Liver (tissue), 3 donors: Measurements from ENCODE around the gene DCTPP1.

Experiments used
- CTCF ChIP-seq: fragments of 150-350 bp; IDR thresholded peaks from 2 replicates; pipeline ENCODE4 v1.5.1; 2017; ENCODE audit warnings: improper control_type of control experiment, low read depth, low read length; ENCODE audit not compliant: missing input control
- FOXA1 ChIP-seq: IDR thresholded peaks from 2 replicates; pipeline ENCODE4 v1.6.1; 2016; ENCODE audit warnings: antibody characterized with exemption
- GABPA ChIP-seq, 2 donors: IDR thresholded peaks in 1 of 2; conservative IDR thresholded peaks in 1 of 2; 2 replicates each; pipeline ENCODE4 v1.6.1; 2016; ENCODE audit warnings: antibody characterized with exemption in 2 of 2, mild to moderate bottlenecking in 1 of 2, moderate library complexity in 1 of 2
- HNF4G ChIP-seq: IDR thresholded peaks from 2 replicates; pipeline ENCODE4 v1.6.1; 2016; ENCODE audit warnings: antibody characterized with exemption
- JUND ChIP-seq, 2 donors: IDR thresholded peaks; 2 replicates each; pipeline ENCODE4 v1.6.1; 2016; ENCODE audit warnings: antibody characterized with exemption in 2 of 2
- MAX ChIP-seq: IDR thresholded peaks from 2 replicates; pipeline ENCODE4 v1.6.1; 2016; ENCODE audit warnings: antibody characterized with exemption
- RAD21 ChIP-seq, 2 donors: IDR thresholded peaks; 2 replicates each; pipeline ENCODE4 v1.6.1; 2016; ENCODE audit warnings: antibody characterized with exemption in 2 of 2, mild to moderate bottlenecking in 2 of 2
- REST ChIP-seq: IDR thresholded peaks from 2 replicates; pipeline ENCODE4 v1.6.1; 2016; ENCODE audit warnings: antibody characterized with exemption, mild to moderate bottlenecking
- SP1 ChIP-seq: IDR thresholded peaks from 2 replicates; pipeline ENCODE4 v1.6.1; 2018; ENCODE audit warnings: antibody characterized with exemption, mild to moderate bottlenecking
- TAF1 ChIP-seq: conservative IDR thresholded peaks from 2 replicates; pipeline ENCODE4 v1.6.1; 2016; ENCODE audit warnings: antibody characterized with exemption, mild to moderate bottlenecking
- YY1 ChIP-seq: IDR thresholded peaks from 2 replicates; pipeline ENCODE4 v1.6.1; 2016; ENCODE audit warnings: antibody characterized with exemption, mild to moderate bottlenecking
- ZBTB33 ChIP-seq: IDR thresholded peaks from 2 replicates; pipeline ENCODE4 v1.6.1; 2016; ENCODE audit warnings: antibody characterized with exemption
- donor health status: healthy.
- donor health status: healthy.

GRCh38 chr16:30429418-30429677 is 482 bp downstream of the DCTPP1 start:
- TF ChIP-seq MAX (no peak), CTCF (no peak), REST (no peak), SP1 (no peak), JUND (IDR thresholded peaks at IDR 0.05) (no peak), RAD21 (IDR thresholded peaks at IDR 0.05) (no peak), HNF4G (no peak), YY1 (no peak), FOXA1 (no peak), TAF1 (no peak), GABPA (IDR thresholded peaks at IDR 0.05 in 1 of 2, conservative IDR thresholded peaks at IDR 0.05 in 1 of 2) (no peak), ZBTB33 (no peak)
